A549 (cell line): ENCODE measurements around the gene STMN3. TPM values are rescaled to one million over a fixed set of nuclear protein-coding genes. Genes with fewer than 3 reads are reported as not detected.
A peak's percentile ranks its signal among the peaks of the same experiment; 100 is the strongest.

ENCODE experiments used
- ATAC-seq, 2 experiments: fragments of 200-7000 bp in 1 of 2; fragments of >200 bp in 1 of 2; cut with Nextera tagmentation in 1 of 2; cut with Tn5 transposase in 1 of 2; 3 replicates each; pipeline versions ENCODE4 v1.8.0 to v1.9.1; 2018 to 2020; ENCODE audit warnings: mild to moderate bottlenecking in 1 of 2, moderate library complexity in 1 of 2
- CTCF ChIA-PET: fragments of 300-600 bp; sonication (Branson Sonifier 250); formaldehyde crosslinking; extraction: SDS; loops from one replicate; lab custom pipeline; 2021; ENCODE audit warnings: antibody characterized with exemption, inconsistent platforms; lab: Yijun Ruan, JAX
- POLR2A ChIA-PET: fragments of 350-600 bp; formaldehyde crosslinking; extraction: SDS; loops from one replicate; lab custom pipeline; 2021; ENCODE audit warnings: antibody characterized with exemption, inconsistent platforms; lab: Yijun Ruan, JAX
- DNase-seq, 2 experiments: peaks; one replicate each; pipeline versions ENCODE4 v3.0.0 to v3.0.0-alpha.2; 2011 to 2016; ENCODE audit warnings: low read depth in 1 of 2, low spot score in 1 of 2
- FAIRE-seq: peaks from 2 replicates; lab custom pipeline; 2011; peaks lifted over from hg19 to GRCh38; lab: Jason Lieb, UNC
- H3K27ac ChIP-seq, 2 experiments: fragments of >200 bp; sonication (Bioruptor Twin); formaldehyde crosslinking; 3 replicates each; pipeline ENCODE4 v1.5.1; 2016 to 2017
- H3K4me1 ChIP-seq: fragments of >200 bp; sonication (Bioruptor Twin); formaldehyde crosslinking; 3 replicates; pipeline ENCODE4 v1.6.1; 2016
- H3K4me2 ChIP-seq: fragments of >200 bp; sonication (Bioruptor Twin); formaldehyde crosslinking; 3 replicates; pipeline ENCODE4 v1.6.1; 2016
- H3K4me3 ChIP-seq: fragments of >200 bp; sonication (Bioruptor Twin); formaldehyde crosslinking; 3 replicates; pipeline ENCODE4 v1.5.1; 2016
- H3K9me3 ChIP-seq: fragments of >200 bp; sonication (Bioruptor Twin); formaldehyde crosslinking; 3 replicates; pipeline ENCODE4 v1.6.1; 2016
- CBX2 ChIP-seq: fragments of 200-600 bp; sonication (generic); IDR thresholded peaks from 2 replicates; pipeline ENCODE4 v1.6.1; 2016; ENCODE audit warnings: low read depth, mild to moderate bottlenecking, borderline replicate concordance
- CBX8 ChIP-seq: fragments of 200-600 bp; sonication (generic); IDR thresholded peaks from 2 replicates; pipeline ENCODE4 v1.6.1; 2016
- CEBPB ChIP-seq, 2 experiments: fragments of >200 bp in 1 of 2; sonication (Bioruptor Twin) in 1 of 2; formaldehyde crosslinking in 1 of 2; IDR thresholded peaks; 2 replicates each; pipeline ENCODE4 v1.6.1; 2012 to 2016
- CHD4 ChIP-seq: fragments of 200-600 bp; sonication (generic); IDR thresholded peaks from 2 replicates; pipeline ENCODE4 v1.6.1; 2016; ENCODE audit warnings: antibody characterized with exemption, mild to moderate bottlenecking, borderline replicate concordance
- EHMT2 ChIP-seq: fragments of 200-600 bp; sonication (generic); IDR thresholded peaks from 2 replicates; pipeline ENCODE4 v1.6.1; 2016; ENCODE audit warnings: antibody characterized with exemption, low read depth, mild to moderate bottlenecking, moderate library complexity
- FOSL2 ChIP-seq, 2 experiments: fragments of 450-650 bp in 1 of 2; fragments of >200 bp in 1 of 2; sonication (Bioruptor Twin) in 1 of 2; formaldehyde crosslinking; IDR thresholded peaks; 2 replicates each; pipeline versions ENCODE4 v1.5.0 to v1.6.1; 2016 to 2020; ENCODE audit warnings: mild to moderate bottlenecking in 1 of 2, moderate library complexity in 1 of 2
- GATA3 ChIP-seq: IDR thresholded peaks from 2 replicates; pipeline ENCODE4 v1.6.1; 2012; ENCODE audit warnings: borderline replicate concordance
- HOXA7 ChIP-seq: fragments of 250-450 bp; sonication (Bioruptor Pico); IDR thresholded peaks from 2 replicates; pipeline ENCODE4 v1.5.0; 2020; ENCODE audit warnings: mild to moderate bottlenecking, moderate library complexity
- HOXB13 ChIP-seq: fragments of 250-450 bp; sonication (Bioruptor Pico); IDR thresholded peaks from 2 replicates; pipeline ENCODE4 v1.5.0; 2020; ENCODE audit warnings: low read depth, mild to moderate bottlenecking, moderate library complexity
- JUN ChIP-seq, 2 experiments: fragments of >200 bp; sonication (Bioruptor Twin); formaldehyde crosslinking; IDR thresholded peaks; 2 replicates in 1 of 2; 3 replicates in 1 of 2; pipeline ENCODE4 v1.6.1; 2016 to 2017
- KDM1A ChIP-seq: fragments of 200-600 bp; sonication (generic); IDR thresholded peaks from 2 replicates; pipeline ENCODE4 v1.6.1; 2016; ENCODE audit warnings: low read depth, mild to moderate bottlenecking
- KDM5A ChIP-seq: fragments of 200-600 bp; sonication (generic); IDR thresholded peaks from 2 replicates; pipeline ENCODE4 v1.6.1; 2016; ENCODE audit warnings: antibody characterized with exemption, mild to moderate bottlenecking
- MAZ ChIP-seq: fragments of 150-350 bp; IDR thresholded peaks from 2 replicates; pipeline ENCODE4 v1.6.1; 2014; ENCODE audit warnings: antibody characterized with exemption, low read depth, low read length, borderline replicate concordance
- MYC ChIP-seq: IDR thresholded peaks from 2 replicates; pipeline ENCODE4 v1.6.1; 2012; ENCODE audit warnings: mild to moderate bottlenecking, inconsistent platforms, low read length, improper control_type of control experiment, borderline replicate concordance
- NR3C1 ChIP-seq: fragments of >200 bp; sonication (Bioruptor Twin); formaldehyde crosslinking; IDR thresholded peaks from 3 replicates; pipeline ENCODE4 v1.6.1; 2017
- PHF8 ChIP-seq: fragments of 200-600 bp; sonication (generic); IDR thresholded peaks from 2 replicates; pipeline ENCODE4 v1.6.1; 2016; ENCODE audit warnings: low read depth, mild to moderate bottlenecking, antibody characterized with exemption, moderate library complexity, borderline replicate concordance
- POLR2A ChIP-seq: IDR thresholded peaks from 2 replicates; pipeline ENCODE4 v1.6.1; 2012; ENCODE audit warnings: mild to moderate bottlenecking, low read length
- POLR2AphosphoS2 ChIP-seq: conservative IDR thresholded peaks from 2 replicates; pipeline ENCODE4 v1.6.1; 2012; ENCODE audit warnings: low read length, improper control_type of control experiment, inconsistent platforms
- RCOR1 ChIP-seq: fragments of 150-350 bp; IDR thresholded peaks from 2 replicates; pipeline ENCODE4 v1.6.1; 2014; ENCODE audit warnings: antibody characterized with exemption, low read length, low read depth
- RNF2 ChIP-seq: fragments of 200-600 bp; sonication (generic); IDR thresholded peaks from 2 replicates; pipeline ENCODE4 v1.6.1; 2016; ENCODE audit warnings: low read depth, mild to moderate bottlenecking, antibody characterized with exemption, moderate library complexity, borderline replicate concordance
- TFCP2L1 ChIP-seq: fragments of 250-450 bp; sonication (Bioruptor Pico); IDR thresholded peaks from 2 replicates; pipeline ENCODE4 v1.5.0; 2021; ENCODE audit warnings: mild to moderate bottlenecking
- ZC3H11A ChIP-seq: fragments of 450-650 bp; IDR thresholded peaks from 2 replicates; pipeline ENCODE4 v1.6.1; 2014; ENCODE audit warnings: antibody characterized with exemption, mild to moderate bottlenecking
- ZFP36 ChIP-seq: fragments of 450-650 bp; IDR thresholded peaks from 2 replicates; pipeline ENCODE4 v1.6.1; 2014; ENCODE audit warnings: borderline replicate concordance; ENCODE audit not compliant: partially characterized antibody
- ZNF302 ChIP-seq: fragments of 250-450 bp; sonication (Bioruptor Pico); IDR thresholded peaks from 2 replicates; pipeline ENCODE4 v1.9.0; 2021; ENCODE audit warnings: inconsistent platforms, mild to moderate bottlenecking, moderate library complexity
- WGBS: methylation state at CpG from one replicate; pipeline ENCODE4 v1.1.6; 2017; ENCODE audit errors: missing lambda C conversion rate; 5-methylcytosine and 5-hydroxymethylcytosine counted together
- polyA plus RNA-seq, 4 experiments: library from polyadenylated mRNA; depleted of rRNA in 3 of 4; stranded (reverse); fragments of >200 nt; fragmentation: RNase III in 1 of 4; extraction: RNeasy Plus Mini Kit Qiagen cat#74134 plus additional on column Dnase treatment in 1 of 4; gene quantifications; 2 replicates in 3 of 4; 3 replicates in 1 of 4; pipeline ENCODE4 v1.2.3, GENCODE V29; 2011 to 2017
- TF ChIP-seq, protein P1 (sequence below): fragments of >200 bp; sonication (Bioruptor Twin); formaldehyde crosslinking; IDR thresholded peaks from 2 replicates; pipeline ENCODE4 v1.6.1; 2016
- TF ChIP-seq, protein P2 (sequence below): fragments of 150-350 bp; IDR thresholded peaks from 2 replicates; pipeline ENCODE4 v1.6.1; 2014; ENCODE audit warnings: low read depth, mild to moderate bottlenecking, low read length
- TF ChIP-seq, protein P3 (sequence below): fragments of 200-600 bp; sonication (generic); IDR thresholded peaks from 2 replicates; pipeline ENCODE4 v1.6.1; 2016; ENCODE audit warnings: antibody characterized with exemption, mild to moderate bottlenecking, moderate library complexity
- TF ChIP-seq, protein P4 (sequence below): IDR thresholded peaks from 2 replicates; pipeline ENCODE4 v1.6.1; 2012
- TF ChIP-seq, protein P5 (sequence below): IDR thresholded peaks from 2 replicates; pipeline ENCODE4 v1.6.1; 2012
- TF ChIP-seq, protein P6 (sequence below): fragments of >200 bp; sonication (Bioruptor Twin); formaldehyde crosslinking; IDR thresholded peaks from 3 replicates; pipeline ENCODE4 v1.5.1; 2016
- TF ChIP-seq, protein P7 (sequence below): fragments of 450-650 bp; IDR thresholded peaks from 2 replicates; pipeline ENCODE4 v1.6.1; 2014; ENCODE audit warnings: antibody characterized with exemption

The STMN3 gene
- polyA plus RNA-seq, 2 of the 4 experiments (the other 2 are of a cell fraction), result 2.8 to 3.2 TPM

DNA sequence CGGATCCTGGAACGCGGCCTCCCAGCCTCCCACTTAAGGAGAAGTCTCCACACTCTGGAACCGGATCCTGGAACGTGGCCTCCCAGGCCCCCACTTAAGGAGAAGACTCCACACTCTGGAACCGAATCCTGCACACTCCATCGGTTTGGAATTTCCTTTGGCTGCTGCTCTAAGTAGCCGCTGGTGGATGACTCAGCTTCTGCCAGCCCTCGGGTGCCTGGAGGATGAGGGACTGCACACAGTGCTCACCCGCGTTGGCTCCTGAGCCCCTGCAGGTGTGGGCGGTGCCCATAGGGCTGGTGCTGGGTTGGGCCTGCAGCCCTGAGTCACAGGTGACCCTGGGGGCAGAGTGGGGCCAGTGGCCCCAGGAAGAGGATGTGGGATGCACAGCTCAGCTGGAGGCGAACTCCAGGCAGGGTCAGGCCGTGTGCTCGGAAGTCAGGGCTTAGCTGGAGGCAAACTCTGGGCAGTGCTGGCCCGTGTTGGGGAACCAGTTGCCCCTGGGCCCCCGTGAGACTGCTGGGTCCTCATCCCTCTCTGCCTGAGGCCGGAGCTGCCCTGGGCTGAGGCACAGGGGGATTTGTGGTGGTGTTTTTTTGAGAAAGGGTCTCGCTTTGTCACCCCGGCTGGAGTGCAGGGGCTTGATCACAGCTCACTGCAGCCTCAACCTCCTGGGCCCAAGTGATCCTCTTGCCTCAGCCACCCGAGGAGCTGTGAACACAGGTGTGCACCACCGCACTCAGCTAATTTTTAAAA lies 29.3 kb upstream of the STMN3 start:
- FAIRE-seq (peak; percentile 97), ATAC-seq (peak; percentile 79 to 93), DNase-seq (peak; percentile 87 to 94)
- H3K27ac ChIP-seq, result peak overlapping the region; percentile 93 to 94
- peak overlapping the region; percentile 70 for H3K4me2 ChIP-seq
- H3K9me3 ChIP-seq, result no peaks in the 10 kb centered on the region
- no peak overlapping the region for H3K4me3 ChIP-seq
- CTCF ChIA-PET, result interaction anchor here (0.8 to 4.3 kb wide), 6 partner anchors 10 to 187 kb away, joined by 3 to 34 read pairs (median 6); partner anchors contain the start of gene PTK6
- POLR2A ChIA-PET, result interaction anchor here (0.5 to 1.7 kb wide), 9 partner anchors 8 to 183 kb away, joined by 3 to 7 read pairs (median 4); partner anchors contain the start of genes ARFRP1, GMEB2, HELZ2 and PTK6
- 28% methylated on average over 13 of the region's 22 CpGs for WGBS
- H3K4me1 ChIP-seq, result peaks cover 40% of the 10 kb centered on the region
- no peak for TF ChIP-seq NR3C1
- TF ChIP-seq POLR2A, result peak; percentile 49
- TF ChIP-seq CHD4, result no peak
- TF ChIP-seq, protein P1, sequence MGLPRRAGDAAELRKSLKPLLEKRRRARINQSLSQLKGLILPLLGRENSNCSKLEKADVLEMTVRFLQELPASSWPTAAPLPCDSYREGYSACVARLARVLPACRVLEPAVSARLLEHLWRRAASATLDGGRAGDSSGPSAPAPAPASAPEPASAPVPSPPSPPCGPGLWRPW, result no peak
- peak in 1 of 2 experiments; percentile 22; a peak in 1 of 4 replicates for TF ChIP-seq CEBPB (IDR thresholded peaks at IDR 0.05)
- no peak for TF ChIP-seq ZC3H11A
- TF ChIP-seq, protein P2, sequence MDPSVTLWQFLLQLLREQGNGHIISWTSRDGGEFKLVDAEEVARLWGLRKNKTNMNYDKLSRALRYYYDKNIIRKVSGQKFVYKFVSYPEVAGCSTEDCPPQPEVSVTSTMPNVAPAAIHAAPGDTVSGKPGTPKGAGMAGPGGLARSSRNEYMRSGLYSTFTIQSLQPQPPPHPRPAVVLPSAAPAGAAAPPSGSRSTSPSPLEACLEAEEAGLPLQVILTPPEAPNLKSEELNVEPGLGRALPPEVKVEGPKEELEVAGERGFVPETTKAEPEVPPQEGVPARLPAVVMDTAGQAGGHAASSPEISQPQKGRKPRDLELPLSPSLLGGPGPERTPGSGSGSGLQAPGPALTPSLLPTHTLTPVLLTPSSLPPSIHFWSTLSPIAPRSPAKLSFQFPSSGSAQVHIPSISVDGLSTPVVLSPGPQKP, result no peak
- TF ChIP-seq JUN (IDR thresholded peaks at IDR 0.05), result peak; percentile 67 to 75
- no peak for TF ChIP-seq RNF2
- TF ChIP-seq ZNF302 (CRISPR knock-in tag), result 0 out of 2 replicates have a peak, but pooled peaks have one; percentile 21
- no peak for TF ChIP-seq MYC
- no peak for TF ChIP-seq ZFP36
- no peak for TF ChIP-seq TFCP2L1 (CRISPR knock-in tag)
- TF ChIP-seq CBX8, result no peak
- peak; percentile 53; the same call in 1 of the 2 replicates for TF ChIP-seq GATA3
- TF ChIP-seq POLR2AphosphoS2, result no peak
- TF ChIP-seq, protein P3, sequence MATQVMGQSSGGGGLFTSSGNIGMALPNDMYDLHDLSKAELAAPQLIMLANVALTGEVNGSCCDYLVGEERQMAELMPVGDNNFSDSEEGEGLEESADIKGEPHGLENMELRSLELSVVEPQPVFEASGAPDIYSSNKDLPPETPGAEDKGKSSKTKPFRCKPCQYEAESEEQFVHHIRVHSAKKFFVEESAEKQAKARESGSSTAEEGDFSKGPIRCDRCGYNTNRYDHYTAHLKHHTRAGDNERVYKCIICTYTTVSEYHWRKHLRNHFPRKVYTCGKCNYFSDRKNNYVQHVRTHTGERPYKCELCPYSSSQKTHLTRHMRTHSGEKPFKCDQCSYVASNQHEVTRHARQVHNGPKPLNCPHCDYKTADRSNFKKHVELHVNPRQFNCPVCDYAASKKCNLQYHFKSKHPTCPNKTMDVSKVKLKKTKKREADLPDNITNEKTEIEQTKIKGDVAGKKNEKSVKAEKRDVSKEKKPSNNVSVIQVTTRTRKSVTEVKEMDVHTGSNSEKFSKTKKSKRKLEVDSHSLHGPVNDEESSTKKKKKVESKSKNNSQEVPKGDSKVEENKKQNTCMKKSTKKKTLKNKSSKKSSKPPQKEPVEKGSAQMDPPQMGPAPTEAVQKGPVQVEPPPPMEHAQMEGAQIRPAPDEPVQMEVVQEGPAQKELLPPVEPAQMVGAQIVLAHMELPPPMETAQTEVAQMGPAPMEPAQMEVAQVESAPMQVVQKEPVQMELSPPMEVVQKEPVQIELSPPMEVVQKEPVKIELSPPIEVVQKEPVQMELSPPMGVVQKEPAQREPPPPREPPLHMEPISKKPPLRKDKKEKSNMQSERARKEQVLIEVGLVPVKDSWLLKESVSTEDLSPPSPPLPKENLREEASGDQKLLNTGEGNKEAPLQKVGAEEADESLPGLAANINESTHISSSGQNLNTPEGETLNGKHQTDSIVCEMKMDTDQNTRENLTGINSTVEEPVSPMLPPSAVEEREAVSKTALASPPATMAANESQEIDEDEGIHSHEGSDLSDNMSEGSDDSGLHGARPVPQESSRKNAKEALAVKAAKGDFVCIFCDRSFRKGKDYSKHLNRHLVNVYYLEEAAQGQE, result no peak
- no peak for TF ChIP-seq HOXB13 (CRISPR knock-in tag)
- no peak for TF ChIP-seq KDM1A
- TF ChIP-seq KDM5A, result no peak
- TF ChIP-seq, protein P4, sequence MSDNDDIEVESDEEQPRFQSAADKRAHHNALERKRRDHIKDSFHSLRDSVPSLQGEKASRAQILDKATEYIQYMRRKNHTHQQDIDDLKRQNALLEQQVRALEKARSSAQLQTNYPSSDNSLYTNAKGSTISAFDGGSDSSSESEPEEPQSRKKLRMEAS, result peak; percentile 84
- TF ChIP-seq EHMT2, result no peak
- TF ChIP-seq MAZ, result no peak
- TF ChIP-seq, protein P5, sequence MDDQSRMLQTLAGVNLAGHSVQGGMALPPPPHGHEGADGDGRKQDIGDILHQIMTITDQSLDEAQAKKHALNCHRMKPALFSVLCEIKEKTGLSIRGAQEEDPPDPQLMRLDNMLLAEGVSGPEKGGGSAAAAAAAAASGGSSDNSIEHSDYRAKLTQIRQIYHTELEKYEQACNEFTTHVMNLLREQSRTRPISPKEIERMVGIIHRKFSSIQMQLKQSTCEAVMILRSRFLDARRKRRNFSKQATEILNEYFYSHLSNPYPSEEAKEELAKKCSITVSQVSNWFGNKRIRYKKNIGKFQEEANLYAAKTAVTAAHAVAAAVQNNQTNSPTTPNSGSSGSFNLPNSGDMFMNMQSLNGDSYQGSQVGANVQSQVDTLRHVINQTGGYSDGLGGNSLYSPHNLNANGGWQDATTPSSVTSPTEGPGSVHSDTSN, result peak; percentile 78
- TF ChIP-seq, protein P6, sequence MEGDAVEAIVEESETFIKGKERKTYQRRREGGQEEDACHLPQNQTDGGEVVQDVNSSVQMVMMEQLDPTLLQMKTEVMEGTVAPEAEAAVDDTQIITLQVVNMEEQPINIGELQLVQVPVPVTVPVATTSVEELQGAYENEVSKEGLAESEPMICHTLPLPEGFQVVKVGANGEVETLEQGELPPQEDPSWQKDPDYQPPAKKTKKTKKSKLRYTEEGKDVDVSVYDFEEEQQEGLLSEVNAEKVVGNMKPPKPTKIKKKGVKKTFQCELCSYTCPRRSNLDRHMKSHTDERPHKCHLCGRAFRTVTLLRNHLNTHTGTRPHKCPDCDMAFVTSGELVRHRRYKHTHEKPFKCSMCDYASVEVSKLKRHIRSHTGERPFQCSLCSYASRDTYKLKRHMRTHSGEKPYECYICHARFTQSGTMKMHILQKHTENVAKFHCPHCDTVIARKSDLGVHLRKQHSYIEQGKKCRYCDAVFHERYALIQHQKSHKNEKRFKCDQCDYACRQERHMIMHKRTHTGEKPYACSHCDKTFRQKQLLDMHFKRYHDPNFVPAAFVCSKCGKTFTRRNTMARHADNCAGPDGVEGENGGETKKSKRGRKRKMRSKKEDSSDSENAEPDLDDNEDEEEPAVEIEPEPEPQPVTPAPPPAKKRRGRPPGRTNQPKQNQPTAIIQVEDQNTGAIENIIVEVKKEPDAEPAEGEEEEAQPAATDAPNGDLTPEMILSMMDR, result no peak
- no peak for TF ChIP-seq PHF8
- no peak for TF ChIP-seq HOXA7 (CRISPR knock-in tag)
- TF ChIP-seq, protein P7, sequence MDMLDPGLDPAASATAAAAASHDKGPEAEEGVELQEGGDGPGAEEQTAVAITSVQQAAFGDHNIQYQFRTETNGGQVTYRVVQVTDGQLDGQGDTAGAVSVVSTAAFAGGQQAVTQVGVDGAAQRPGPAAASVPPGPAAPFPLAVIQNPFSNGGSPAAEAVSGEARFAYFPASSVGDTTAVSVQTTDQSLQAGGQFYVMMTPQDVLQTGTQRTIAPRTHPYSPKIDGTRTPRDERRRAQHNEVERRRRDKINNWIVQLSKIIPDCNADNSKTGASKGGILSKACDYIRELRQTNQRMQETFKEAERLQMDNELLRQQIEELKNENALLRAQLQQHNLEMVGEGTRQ, result no peak
- TF ChIP-seq RCOR1, result no peak
- TF ChIP-seq CBX2, result no peak
- TF ChIP-seq FOSL2 (IDR thresholded peaks at IDR 0.05), result peak; percentile 82
- TF ChIP-seq FOSL2 (CRISPR knock-in tag; IDR thresholded peaks at IDR 0.05), result peak; percentile 93
